GM10847 (cell line): ENCODE data around the gene RAB1B.
A peak's percentile ranks its signal among the peaks of the same experiment; 100 is the strongest.

ENCODE experiments used
- POLR2A ChIP-seq: IDR thresholded peaks from 2 replicates; pipeline ENCODE4 v1.6.1; 2011; ENCODE audit not compliant: insufficient read length; ENCODE audit errors: extremely low read depth

Gene RAB1B

DNA sequence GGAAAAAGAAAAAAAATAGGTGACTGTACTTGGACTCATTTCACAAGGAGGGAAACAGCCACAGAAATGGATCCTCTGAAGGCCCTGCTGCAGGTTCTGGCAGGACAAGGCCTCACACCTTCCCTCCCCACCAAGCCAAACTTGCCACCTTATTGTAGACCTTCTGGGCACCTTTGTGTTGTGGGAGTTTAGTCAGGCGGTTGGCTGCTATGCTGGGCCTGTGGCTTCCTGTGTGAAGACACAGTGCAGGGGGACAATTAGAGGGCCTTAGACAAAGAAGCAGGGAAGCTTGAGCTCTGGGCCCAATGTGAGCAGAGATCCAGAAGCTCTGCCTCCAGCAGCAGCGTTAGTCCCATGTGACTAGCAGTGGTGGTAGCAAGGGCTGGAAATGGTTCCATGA, 4.2 kb downstream of the RAB1B start:
- TF ChIP-seq POLR2A = no peak

DNA sequence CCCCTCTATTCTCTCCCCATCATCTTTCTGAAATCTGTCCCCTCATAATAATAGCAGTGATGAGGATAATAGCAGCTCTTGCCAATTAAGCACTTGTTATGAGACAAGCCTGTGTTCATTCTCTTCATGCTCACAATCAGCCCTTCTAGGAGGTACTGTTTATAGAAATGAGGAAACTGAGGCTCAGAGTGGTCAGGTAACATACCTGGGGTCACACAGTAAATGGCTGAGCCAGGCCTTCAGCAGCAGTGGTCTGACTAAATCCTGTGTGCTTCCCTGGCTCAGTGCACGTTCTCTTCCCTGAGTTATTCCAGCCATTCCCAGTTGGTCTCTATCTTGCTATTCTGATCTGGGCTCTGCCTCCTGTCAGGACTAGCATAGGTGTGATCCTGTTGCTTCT, 5.8 kb downstream of the RAB1B start:
- TF ChIP-seq POLR2A = no peak

DNA sequence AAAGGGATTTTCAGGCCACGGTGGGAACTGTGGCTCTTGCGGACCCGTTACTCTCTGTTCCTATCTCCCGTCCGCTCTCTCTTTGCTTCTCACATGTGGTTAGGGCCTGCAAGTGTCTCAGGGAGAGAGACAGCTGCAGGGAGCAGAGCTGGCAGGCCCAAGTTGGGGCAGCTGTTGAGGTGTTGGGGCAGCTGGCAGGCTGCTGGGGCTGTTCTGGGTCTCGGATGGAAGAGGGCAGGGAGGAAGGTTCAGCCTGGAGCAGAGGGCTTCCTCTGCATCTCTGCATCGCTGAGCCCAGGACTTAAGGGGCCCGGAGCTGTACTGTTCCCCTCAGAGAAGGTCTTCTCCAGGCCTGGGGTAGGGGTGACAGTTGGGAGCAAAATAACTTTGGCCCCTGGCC, 7.0 kb downstream of the RAB1B start:
- no peak for TF ChIP-seq POLR2A

DNA sequence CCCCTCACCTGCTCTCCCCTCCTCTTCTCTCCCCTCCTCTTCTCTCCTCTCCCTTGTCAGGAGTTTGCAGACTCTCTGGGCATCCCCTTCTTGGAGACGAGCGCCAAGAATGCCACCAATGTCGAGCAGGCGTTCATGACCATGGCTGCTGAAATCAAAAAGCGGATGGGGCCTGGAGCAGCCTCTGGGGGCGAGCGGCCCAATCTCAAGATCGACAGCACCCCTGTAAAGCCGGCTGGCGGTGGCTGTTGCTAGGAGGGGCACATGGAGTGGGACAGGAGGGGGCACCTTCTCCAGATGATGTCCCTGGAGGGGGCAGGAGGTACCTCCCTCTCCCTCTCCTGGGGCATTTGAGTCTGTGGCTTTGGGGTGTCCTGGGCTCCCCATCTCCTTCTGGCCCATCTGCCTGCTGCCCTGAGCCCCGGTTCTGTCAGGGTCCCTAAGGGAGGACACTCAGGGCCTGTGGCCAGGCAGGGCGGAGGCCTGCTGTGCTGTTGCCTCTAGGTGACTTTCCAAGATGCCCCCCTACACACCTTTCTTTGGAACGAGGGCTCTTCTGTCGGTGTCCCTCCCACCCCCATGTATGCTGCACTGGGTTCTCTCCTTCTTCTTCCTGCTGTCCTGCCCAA, 7.7 kb downstream of the RAB1B start:
- TF ChIP-seq POLR2A = no peak

DNA sequence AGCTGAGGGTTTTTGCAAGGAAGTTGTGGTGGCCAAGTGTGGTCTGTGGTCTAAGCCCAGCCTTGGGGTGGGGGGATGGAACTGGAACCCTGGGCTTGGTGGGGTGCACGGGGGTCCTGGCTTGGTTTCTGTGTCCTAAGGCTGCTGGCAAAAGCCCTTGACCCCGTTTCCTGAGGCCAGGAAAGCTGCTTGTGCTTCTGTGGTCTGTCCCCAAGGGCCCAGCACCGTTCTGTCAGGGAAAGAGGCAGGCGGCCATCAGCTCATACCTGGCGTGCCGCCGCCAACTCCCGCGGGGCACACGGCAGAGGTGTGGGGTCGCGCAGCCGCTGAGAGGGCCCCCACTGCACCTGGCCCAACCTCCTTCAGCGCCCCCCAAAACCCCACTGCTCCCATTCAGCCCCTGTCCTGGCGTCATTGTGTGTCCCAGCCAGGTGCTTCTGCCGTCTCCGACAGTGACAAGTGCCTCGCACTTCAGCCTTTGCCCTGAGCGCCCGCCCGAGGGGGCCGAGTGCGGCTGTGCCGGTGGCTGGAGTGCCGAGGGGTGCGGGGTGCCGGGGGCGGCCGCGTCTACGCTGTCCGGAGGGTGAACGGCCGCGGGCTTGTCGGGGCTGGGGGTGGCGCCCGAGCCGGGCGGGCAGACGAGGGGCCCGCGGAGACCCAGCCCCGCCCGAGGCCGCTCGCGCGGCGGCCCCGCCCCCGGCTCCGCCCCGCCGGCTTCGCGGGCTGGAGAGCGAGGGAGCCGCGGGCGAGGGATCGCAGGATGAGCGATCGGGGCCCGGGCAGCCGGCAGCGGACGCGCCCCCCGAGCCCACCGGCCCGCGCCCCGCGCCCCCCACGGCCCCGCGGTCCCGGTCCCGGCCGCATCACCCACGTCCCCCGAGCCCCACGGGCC, 9.3 kb downstream of the RAB1B start, which contains the start of gene CNIH2:
Gene CNIH2, plus strand, starts transcription at position 705 of the 892 bp plus-strand sequence. CDS start 282 bp downstream, outside the sequence.
- no peak for TF ChIP-seq POLR2A

DNA sequence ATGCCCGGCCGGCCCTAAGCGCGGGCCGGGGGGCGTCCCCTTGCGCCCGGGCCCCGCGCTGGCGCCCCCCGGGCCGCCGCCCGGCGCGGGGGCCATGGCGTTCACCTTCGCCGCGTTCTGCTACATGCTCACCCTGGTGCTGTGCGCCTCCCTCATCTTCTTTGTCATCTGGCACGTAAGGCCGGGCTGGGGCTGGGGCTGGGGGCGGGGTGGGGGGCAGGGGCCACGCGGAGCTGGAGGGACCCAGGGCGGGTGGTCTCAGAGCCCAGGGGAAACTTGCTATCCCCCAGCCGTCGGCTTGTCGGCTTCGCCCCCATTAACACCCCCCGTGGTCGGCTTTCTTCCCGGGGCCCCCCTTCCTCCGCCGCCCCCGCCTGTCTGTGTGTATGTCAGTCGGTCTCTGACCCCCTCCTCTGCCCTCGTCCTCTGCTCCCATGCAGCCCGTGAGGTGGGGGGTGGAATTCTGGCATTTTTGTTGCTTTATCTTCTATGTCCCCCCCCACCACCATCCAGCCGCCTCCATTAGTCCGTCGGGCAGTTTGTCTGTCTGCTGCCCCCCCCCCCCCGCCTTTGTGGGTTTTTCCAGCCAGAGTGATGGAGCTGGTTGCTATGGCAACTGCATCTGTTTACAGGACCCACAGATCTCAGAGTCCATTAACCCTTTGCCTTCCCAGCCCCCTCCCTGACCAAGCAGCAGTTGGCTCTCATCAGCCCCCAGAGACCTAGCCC, 10.1 kb downstream of the RAB1B start:
- TF ChIP-seq POLR2A = no peak

DNA sequence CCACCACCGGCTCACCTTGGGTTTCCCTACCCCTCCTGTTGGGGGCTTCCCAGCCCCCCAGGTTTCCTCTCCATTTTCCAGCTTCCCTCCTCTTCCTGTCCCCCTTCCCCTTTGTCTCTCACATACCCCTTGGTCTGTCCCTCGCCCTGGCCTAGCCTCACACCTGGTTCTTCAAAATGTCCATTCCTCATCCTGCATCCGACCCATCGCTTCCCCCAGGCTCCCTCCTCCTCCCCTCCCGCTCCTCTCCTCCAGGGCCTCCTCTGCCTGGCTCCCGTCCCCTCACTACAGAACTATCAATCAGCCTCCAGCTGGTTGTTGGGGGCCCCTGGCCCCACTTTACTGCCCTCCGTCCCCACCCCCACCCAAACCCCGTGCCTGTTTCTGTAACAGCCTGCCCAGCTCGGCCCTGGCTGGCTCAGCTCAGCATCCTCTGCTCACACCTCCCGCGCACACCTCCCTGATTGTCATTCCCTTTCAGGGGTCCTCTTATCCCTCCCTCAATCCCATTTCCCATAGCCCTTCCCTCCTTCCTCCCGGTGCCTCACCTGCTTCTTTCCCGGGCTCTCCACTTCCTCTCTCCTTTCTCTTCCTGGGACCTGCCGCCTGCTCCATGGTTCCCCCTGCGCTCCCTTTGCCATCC, 10.8 kb downstream of the RAB1B start:
- no peak for TF ChIP-seq POLR2A

DNA sequence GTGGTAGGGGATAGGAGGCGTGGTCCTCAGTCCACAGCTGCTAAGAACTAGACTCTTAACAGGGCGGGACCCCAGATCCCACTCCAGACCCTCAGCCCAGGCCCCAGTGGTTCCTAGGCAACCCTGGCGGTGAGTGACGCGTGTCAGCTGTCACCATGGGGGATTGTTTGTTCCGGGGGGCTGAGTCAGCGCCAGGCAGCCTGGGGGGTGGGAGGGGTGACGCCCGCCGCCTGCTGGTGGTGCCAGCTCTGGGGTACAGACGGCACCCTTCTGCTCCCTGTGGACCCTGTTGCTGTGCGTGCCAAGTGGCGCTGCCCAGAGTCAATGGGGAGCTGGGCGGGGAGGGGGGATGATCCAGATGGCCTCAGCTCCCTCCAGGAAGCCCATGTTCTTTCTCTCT, 12.0 kb downstream of the RAB1B start:
- TF ChIP-seq POLR2A = no peak

DNA sequence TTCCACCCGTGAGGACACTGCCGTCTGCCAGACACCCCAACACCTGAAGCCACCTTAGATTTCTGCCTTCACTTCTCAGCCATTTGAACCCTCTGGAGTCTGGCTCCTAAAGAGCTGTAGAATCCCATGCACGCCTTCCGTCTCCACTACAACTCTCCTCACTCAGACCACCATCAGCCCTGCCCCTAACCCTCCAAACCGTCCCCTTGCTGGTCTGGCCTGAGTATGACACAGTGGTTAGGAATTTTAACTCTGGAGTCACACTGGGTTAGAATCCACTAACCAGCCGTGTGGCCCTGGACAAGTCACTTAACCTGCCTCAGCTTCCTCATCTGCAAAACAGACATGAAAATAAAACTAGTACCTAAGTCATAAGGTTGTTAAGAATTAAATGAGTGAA, 12.6 kb downstream of the RAB1B start:
- TF ChIP-seq POLR2A = no peak

DNA sequence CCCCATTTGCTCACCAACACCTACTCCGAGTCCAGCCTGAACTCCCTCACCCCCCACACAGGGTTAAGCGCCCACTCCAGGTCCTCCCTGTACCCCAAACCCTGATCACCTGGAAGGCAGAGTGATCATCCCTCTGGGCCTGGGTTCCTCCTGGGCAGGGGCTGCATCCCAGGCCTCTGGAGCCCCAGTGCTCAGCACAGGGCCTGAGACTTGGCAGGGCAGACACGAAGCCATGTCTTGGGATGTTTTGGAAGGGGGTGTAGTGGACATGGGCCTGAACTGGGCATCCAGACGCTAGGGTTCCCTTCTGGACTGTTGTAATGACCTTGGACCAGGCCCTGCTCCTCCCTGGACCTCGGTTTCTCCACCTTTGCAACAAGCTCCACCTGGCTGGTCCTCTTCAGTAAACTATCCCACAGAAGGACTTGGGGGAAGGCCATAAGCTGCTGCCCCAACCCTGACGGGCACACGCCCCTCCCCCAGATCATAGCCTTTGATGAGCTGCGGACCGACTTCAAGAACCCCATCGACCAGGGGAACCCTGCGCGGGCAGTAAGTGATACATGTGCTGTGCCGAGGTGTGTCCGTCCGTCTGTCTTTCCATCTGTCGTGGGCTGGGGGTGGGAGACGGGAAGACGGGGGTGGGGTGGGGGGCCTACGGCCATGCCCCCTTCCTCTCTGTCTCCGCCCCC, 13.5 kb downstream of the RAB1B start:
- TF ChIP-seq POLR2A = no peak

DNA sequence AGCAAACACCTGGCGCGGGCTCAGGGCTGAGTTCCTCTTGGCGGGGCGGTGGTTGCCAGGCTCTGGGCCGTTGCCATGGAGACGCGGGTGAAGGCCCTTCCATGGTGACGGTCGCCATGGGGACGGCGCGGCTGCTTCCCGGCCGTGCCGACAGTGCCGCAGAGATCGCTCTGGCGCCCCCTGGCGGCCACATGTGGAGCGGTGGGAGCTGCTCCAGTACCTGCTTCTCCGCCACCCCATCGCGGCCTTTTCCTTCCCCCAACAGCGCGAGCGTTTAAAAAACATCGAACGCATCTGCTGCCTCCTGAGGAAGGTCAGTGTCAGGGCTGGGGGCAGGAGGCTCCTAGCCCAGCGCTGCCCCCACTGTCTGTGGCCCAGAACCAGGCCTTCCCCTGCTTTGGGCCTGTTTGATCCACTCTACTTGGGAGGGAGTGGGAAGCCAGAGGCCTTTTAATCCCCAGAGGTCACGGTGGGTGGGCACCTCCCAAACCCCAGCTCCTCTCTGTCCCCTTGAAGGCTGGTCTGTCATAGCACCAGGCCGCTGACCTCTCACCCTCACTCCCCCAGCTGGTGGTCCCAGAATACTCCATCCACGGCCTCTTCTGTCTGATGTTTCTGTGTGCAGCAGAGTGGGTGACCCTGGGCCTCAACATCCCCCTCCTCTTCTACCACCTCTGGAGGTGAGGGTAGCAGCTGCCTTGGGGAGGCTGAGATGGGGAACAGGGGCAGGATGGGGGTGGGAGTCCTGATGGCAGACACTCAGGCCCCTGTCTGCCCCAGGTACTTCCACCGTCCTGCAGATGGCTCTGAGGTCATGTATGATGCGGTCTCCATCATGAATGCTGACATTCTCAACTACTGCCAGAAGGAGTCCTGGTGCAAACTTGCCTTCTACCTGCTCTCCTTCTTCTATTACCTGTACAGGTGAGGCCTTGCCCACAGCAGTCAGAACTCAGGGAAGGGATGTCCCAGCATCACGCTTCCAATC, 14.3 kb downstream of the RAB1B start:
- TF ChIP-seq POLR2A = peak; percentile 16

DNA sequence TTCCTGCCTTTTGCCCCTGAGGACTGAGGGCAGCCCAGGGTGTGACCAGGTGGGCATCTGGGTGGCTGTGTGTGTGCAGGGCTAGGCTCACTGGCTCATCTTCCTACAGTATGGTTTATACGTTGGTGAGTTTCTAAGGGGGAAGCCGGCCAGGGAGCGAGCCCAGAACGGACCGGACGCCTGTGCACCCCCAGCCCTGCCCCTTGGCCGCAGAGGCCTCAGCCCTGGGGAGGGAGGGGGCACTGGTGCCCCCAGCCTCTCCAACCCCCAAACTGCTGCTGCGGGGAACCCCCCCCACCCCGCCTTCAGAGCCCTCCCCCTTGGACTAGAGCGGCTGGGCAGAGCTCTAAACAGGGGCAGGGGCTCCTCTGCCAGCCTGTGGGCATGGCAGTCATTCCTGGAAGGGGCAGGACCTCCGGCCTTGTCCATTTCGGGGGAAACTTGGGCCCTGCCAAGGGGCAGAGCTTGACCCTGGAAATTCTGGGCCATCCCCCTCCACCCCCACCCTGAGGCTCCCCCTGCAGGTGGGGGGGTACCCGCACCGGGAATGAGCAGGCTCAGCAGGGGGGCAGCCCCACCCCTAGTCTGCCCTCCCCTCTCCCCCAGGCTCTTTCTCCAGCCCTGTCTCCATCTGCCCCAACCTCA, 15.1 kb downstream of the RAB1B start:
- no peak for TF ChIP-seq POLR2A

DNA sequence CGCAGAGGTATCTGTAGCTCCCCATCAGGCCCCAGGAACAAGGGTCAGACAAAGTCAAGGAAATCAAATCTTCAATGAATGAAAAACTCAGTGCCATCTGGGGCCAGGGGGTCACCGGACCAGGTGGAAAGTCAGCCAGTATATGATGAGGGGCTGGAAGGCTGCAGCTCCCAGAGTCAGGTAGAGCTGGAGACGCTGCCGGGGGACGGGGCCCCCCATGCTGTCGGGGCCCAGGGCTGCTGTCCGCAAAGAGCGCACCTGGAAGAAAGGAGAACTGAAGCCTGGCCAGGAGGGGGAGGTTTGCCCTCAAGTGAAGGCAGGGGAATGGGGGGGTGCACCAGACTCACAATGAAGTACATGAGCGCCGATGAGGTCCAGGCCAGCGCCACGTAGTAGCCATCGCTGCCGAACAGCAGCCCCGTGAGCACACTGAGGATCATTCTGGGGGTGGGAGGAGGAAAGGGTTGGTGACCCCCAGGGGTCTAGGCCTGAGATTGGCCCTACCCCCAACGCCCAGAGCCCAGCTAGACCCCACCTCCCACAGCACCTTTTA, 16.2 kb downstream of the RAB1B start:
- TF ChIP-seq POLR2A = no peak
